Measurements from ENCODE around the gene ELAVL3.
"Not testable (repeated sequence)": the region's sequence is repeated elsewhere in the genome, so short reads cannot be mapped to it uniquely, and the experiment has no call there.

The ELAVL3 gene

GRCh38 chr19:11414544-11414943 lies 66.3 kb downstream of the ELAVL3 start:
- no peak for DNase-seq (ENCODE audit: low read depth)
- no peak for TF ChIP-seq CTCF (IDR thresholded peaks at IDR 0.05; ENCODE audit: low read length, missing control alignments)

GRCh38 chr19:11410682-11411081 lies 70.2 kb downstream of the ELAVL3 start:
- peak; percentile 11 for DNase-seq (ENCODE audit: low read depth)
- no peak overlapping the region for H3K4me3 ChIP-seq (replicated peaks; ENCODE audit: low read depth, low read length)
- TF ChIP-seq CTCF (IDR thresholded peaks at IDR 0.05; ENCODE audit: low read length, missing control alignments): no peak

More at GRCh38 chr19:11414544-11414943, 66.3 kb downstream of the ELAVL3 start:
- no peak overlapping the region for H3K4me3 ChIP-seq (replicated peaks; ENCODE audit: low read depth, low read length)

DNA sequence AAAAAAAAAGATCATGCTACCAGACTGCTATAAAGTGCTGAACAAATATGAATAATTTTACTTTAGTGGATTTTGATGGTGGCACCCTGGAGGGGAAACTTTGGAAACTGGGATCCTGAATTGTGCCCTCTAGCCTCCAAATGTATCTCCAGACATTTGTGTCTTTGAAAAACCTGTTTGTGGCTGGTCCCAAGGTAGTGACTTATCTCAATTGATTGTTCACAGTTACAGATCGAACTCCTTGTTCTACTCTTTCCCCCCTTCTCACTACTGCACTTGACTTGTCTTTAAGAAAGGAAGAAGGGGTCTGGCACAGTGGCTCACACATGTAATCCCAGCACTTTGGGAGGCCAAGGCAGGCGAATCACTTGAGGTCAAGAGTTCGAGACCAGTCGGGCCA lies 72.3 kb downstream of the ELAVL3 start:
- TF ChIP-seq CTCF (IDR thresholded peaks at IDR 0.05; ENCODE audit: low read length, missing control alignments): no peak
- DNase-seq (ENCODE audit: low read depth): no peak
- no peak overlapping the region for H3K4me3 ChIP-seq (replicated peaks; ENCODE audit: low read depth, low read length)

- not testable (repeated sequence) for DNase-seq (ENCODE audit: low read depth); H3K4me3 ChIP-seq (replicated peaks; ENCODE audit: low read depth, low read length)
Measured at GRCh38 chr19:11406703-11407236, 74.1 kb downstream of the ELAVL3 start.

DNA sequence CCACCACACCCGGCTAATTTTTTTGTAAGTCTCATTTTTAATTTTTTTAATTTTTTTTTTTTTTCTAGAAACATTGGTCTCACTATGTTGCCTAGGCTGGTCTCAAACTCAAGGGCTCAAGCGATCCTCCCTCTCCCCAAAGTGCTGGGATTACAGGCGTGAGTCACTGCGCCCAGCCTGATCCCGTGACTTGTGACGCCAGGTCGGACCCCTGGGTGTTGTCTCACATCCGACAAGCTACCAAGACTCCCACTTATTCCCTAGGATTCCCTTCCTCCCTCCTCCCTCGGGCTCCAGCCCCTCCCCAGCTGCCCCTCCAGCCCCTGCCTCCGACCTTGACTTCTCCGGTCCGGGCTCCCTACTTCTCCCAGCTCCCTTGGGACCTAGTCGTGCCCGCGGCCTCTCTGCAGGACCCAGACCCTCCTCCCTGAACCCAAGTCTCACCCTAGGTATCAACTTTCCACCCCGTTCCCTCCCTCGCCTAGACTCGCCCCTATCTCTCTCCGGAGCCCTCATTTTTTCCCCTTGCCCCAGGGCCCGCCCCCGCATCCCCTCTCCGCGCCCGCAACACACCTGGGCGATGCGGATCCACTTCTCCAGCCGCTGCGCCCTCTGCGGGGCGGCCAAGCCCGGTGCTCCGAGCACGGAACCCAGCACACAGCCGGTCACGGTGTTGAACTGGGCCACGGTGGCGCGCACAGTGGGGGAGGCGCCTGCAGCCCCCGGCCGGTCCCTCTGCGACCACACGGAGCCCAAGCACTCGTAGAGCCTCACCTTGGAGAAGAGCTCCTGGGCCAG lies 74.8 kb downstream of the ELAVL3 start:
- TF ChIP-seq CTCF (IDR thresholded peaks at IDR 0.05; ENCODE audit: low read length, missing control alignments): peak; percentile 41
- peak overlapping the region; percentile 14 for H3K4me3 ChIP-seq (replicated peaks; ENCODE audit: low read depth, low read length)
- DNase-seq (ENCODE audit: low read depth): peak; percentile 56

- no peak for DNase-seq (ENCODE audit: low read depth)
Measured at GRCh38 chr19:11404588-11405222, 76.1 kb downstream of the ELAVL3 start.

More at GRCh38 chr19:11404588-11405222, 76.1 kb downstream of the ELAVL3 start:
- TF ChIP-seq CTCF (IDR thresholded peaks at IDR 0.05; ENCODE audit: low read length, missing control alignments): no peak
- no peak overlapping the region for H3K4me3 ChIP-seq (replicated peaks; ENCODE audit: low read depth, low read length)
